Loucy (cell line): ENCODE results near the gene TMC3.

Experiments used
- H2AFZ ChIP-seq: fragments of 200-600 bp; sonication (generic); 2 replicates; pipeline ENCODE4 v1.6.0; 2016; ENCODE audit warnings: antibody characterized with exemption, mild to moderate bottlenecking, low read length, moderate library complexity
- H3F3A ChIP-seq: fragments of 200-600 bp; 2 replicates; pipeline ENCODE4 v1.6.0; 2016; ENCODE audit warnings: antibody characterized with exemption, low read depth, mild to moderate bottlenecking
- H3K27me3 ChIP-seq: fragments of 200-600 bp; sonication (generic); 2 replicates; pipeline ENCODE4 v1.6.1; 2014; ENCODE audit warnings: low read length, mild to moderate bottlenecking; ENCODE audit not compliant: insufficient read depth, poor library complexity, severe bottlenecking
- H3K36me3 ChIP-seq: fragments of 200-600 bp; sonication (generic); 2 replicates; pipeline ENCODE4 v1.6.1; 2016; ENCODE audit warnings: low read length; ENCODE audit not compliant: insufficient read depth
- H3K4me1 ChIP-seq: fragments of 200-600 bp; sonication (generic); 2 replicates; pipeline ENCODE4 v1.5.1; 2014; ENCODE audit warnings: low read length, mild to moderate bottlenecking; ENCODE audit not compliant: insufficient read depth, poor library complexity, severe bottlenecking
- H3K4me2 ChIP-seq: fragments of 200-600 bp; sonication (generic); 2 replicates; pipeline ENCODE4 v1.6.0; 2014; ENCODE audit warnings: antibody characterized with exemption, low read length, low read depth, mild to moderate bottlenecking; ENCODE audit not compliant: poor library complexity, severe bottlenecking
- H3K4me3 ChIP-seq: fragments of 200-600 bp; sonication (generic); 2 replicates; pipeline ENCODE4 v1.5.1; 2014; ENCODE audit warnings: low read length, mild to moderate bottlenecking, mixed read lengths; ENCODE audit not compliant: poor library complexity, severe bottlenecking
- H3K79me2 ChIP-seq: fragments of 200-600 bp; sonication (generic); 2 replicates; pipeline ENCODE4 v1.6.1; 2014; ENCODE audit warnings: low read length; ENCODE audit not compliant: insufficient read depth
- H3K9ac ChIP-seq: fragments of 200-600 bp; sonication (generic); 2 replicates; pipeline ENCODE4 v1.6.0; 2014; ENCODE audit warnings: mild to moderate bottlenecking, low read depth, low read length, moderate library complexity; ENCODE audit not compliant: poor library complexity, severe bottlenecking
- H3K9me2 ChIP-seq: fragments of 200-600 bp; sonication (generic); replicated peaks from 2 replicates; pipeline ENCODE4 v1.6.1; 2016; ENCODE audit warnings: low read depth, low read length, mixed read lengths
- H3K9me3 ChIP-seq: fragments of 200-600 bp; sonication (generic); 2 replicates; pipeline ENCODE4 v1.6.1; 2014; ENCODE audit warnings: mild to moderate bottlenecking, antibody characterized with exemption, low read length, low read depth; ENCODE audit not compliant: insufficient read depth
- H4K20me1 ChIP-seq: fragments of 200-600 bp; sonication (generic); 2 replicates; pipeline ENCODE4 v1.6.0; 2014; ENCODE audit warnings: antibody characterized with exemption, low read length, mild to moderate bottlenecking; ENCODE audit not compliant: insufficient read depth, poor library complexity, severe bottlenecking
- EZH2phosphoT487 ChIP-seq: fragments of 200-600 bp; IDR thresholded peaks from 2 replicates; pipeline ENCODE4 v1.6.1; 2018; ENCODE audit warnings: antibody characterized with exemption, mild to moderate bottlenecking, moderate library complexity, borderline replicate concordance
- TF ChIP-seq, protein P1 (sequence below): fragments of 200-600 bp; sonication (generic); conservative IDR thresholded peaks from 2 replicates; pipeline ENCODE4 v1.5.1; 2014; ENCODE audit warnings: mild to moderate bottlenecking, antibody characterized with exemption, low read length

TMC3 gene

DNA sequence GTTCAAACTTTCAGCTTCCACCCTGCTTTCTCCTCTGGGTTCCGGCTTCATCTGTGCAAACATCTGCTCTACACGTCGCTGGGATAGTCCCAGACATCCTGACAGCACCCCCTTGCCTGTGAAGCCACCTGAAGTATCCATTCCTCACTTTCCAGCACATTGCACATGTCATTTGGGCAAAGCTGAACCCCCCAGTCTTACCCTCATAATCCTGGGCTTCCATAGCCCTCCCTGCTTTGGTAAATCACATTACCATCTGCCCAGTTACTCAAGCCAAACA, 92.6 kb downstream of the TMC3 start:
- Histone ChIP-seq H3K4me3 (no peak overlapping the region), H4K20me1 (no peaks in the 10 kb centered on the region), H3F3A (no peaks in the 10 kb centered on the region), H3K9me3 (peaks cover 12% of the 10 kb centered on the region; the same call in 1 of the 2 replicates), H3K9me2 (no peaks in the 10 kb centered on the region), H3K4me1 (peaks cover 27% of the 10 kb centered on the region), H3K79me2 (no peaks in the 10 kb centered on the region), H3K36me3 (no peaks in the 10 kb centered on the region), H3K4me2 (no peak overlapping the region), H2AFZ (no peak overlapping the region), H3K9ac (no peak overlapping the region), H3K27me3 (no peaks in the 10 kb centered on the region)
- no peak for TF ChIP-seq EZH2phosphoT487
- TF ChIP-seq, protein P1, sequence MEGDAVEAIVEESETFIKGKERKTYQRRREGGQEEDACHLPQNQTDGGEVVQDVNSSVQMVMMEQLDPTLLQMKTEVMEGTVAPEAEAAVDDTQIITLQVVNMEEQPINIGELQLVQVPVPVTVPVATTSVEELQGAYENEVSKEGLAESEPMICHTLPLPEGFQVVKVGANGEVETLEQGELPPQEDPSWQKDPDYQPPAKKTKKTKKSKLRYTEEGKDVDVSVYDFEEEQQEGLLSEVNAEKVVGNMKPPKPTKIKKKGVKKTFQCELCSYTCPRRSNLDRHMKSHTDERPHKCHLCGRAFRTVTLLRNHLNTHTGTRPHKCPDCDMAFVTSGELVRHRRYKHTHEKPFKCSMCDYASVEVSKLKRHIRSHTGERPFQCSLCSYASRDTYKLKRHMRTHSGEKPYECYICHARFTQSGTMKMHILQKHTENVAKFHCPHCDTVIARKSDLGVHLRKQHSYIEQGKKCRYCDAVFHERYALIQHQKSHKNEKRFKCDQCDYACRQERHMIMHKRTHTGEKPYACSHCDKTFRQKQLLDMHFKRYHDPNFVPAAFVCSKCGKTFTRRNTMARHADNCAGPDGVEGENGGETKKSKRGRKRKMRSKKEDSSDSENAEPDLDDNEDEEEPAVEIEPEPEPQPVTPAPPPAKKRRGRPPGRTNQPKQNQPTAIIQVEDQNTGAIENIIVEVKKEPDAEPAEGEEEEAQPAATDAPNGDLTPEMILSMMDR: no peak
